Measurements from ENCODE around the gene TOB2.
A peak's percentile ranks its signal among the peaks of the same experiment; 100 is the strongest.

Gene TOB2

DNA sequence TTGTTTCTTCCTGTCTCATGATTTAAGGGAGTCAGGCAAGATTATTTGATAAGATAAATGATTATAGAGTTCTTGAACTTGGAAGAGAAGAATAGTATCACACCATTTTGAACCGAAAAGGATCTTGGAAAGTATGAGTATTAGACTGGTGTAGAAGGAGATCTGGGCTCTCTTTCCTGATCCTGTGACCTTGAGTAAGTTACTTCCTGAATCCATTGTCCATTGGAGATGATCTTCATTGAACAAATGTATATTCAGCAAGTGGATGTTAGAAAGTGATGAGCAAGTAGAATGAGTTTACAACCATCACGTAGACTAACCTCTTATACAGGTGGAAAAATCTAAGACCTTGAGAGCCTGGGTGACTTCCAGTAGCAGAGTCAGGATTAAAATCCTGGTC lies 24.3 kb upstream of the TOB2 start:
- CTCF ChIA-PET: interaction anchor here (0.8 kb wide), 1 partner anchor 59 kb away, joined by 3 read pairs; no protein-coding TSS in a partner anchor
- peaks cover 18 to 43% of the 10 kb centered on the region in 2 experiments for H3K36me3 ChIP-seq (ENCODE audit: control insufficient read depth in 2 of 2, insufficient read depth in 1 of 2, low read length in 2 of 2)
- POLR2A ChIA-PET: interaction anchor here (8.2 kb wide), 1 partner anchor 25 kb away, joined by 214 read pairs; the partner anchor contains the start of gene TOB2

DNA sequence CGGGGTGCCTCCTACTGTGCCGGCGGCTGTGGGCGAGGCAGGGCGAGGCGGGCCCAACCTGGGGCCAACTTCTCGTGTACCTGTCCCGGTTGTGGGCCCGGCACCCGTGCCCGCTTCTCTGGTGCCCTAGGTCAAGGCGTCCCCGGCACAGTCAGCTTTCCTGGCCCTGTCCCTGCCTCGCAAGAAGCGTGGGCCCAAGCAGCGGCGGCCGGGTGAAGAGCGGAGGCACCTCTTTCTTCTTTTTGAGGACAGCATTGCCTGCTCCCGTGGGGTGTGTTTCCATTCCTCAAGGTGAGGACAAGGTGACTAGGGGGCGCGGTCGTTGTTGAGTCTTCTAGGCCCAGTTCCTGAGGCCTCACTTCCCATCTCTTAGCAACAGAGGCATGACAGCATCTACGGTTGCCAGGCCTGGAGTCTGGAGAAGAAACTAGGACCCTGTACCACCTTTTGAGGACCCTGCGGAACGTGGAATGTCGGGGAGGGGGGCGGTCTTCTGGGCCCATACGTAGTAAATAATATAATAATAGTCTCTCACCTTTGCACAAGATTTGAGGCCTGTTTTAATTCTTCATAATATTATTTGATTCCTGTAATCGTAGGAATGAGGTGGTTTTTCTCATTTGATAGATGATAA lies 22.7 kb upstream of the TOB2 start:
- peaks cover 34 to 55% of the 10 kb centered on the region in 2 experiments for H3K36me3 ChIP-seq (ENCODE audit: control insufficient read depth in 2 of 2, insufficient read depth in 1 of 2, low read length in 2 of 2)
- TF ChIP-seq ZFP37 (tag by site-specific recombination; IDR thresholded peaks at IDR 0.05) (peak; percentile 70; the same call in 1 of the 2 replicates), ZNF335 (tag by site-specific recombination; conservative IDR thresholded peaks at IDR 0.05) (peak; percentile 44), HOXC10 (CRISPR knock-in tag; IDR thresholded peaks at IDR 0.05) (0 out of 2 replicates have a peak, but pooled peaks have one; percentile 67), ZNF501 (tag by site-specific recombination; IDR thresholded peaks at IDR 0.05) (peak; percentile 76; the same call in 1 of the 2 replicates), ZNF211 (tag by site-specific recombination; IDR thresholded peaks at IDR 0.05; ENCODE audit: low read depth) (no peak), ZNF416 (tag by site-specific recombination; IDR thresholded peaks at IDR 0.05) (no peak)
- TF ChIP-seq, protein P1, sequence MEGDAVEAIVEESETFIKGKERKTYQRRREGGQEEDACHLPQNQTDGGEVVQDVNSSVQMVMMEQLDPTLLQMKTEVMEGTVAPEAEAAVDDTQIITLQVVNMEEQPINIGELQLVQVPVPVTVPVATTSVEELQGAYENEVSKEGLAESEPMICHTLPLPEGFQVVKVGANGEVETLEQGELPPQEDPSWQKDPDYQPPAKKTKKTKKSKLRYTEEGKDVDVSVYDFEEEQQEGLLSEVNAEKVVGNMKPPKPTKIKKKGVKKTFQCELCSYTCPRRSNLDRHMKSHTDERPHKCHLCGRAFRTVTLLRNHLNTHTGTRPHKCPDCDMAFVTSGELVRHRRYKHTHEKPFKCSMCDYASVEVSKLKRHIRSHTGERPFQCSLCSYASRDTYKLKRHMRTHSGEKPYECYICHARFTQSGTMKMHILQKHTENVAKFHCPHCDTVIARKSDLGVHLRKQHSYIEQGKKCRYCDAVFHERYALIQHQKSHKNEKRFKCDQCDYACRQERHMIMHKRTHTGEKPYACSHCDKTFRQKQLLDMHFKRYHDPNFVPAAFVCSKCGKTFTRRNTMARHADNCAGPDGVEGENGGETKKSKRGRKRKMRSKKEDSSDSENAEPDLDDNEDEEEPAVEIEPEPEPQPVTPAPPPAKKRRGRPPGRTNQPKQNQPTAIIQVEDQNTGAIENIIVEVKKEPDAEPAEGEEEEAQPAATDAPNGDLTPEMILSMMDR (tag by site-specific recombination; IDR thresholded peaks at IDR 0.05): peak; percentile 65
- TF ChIP-seq, protein P2, sequence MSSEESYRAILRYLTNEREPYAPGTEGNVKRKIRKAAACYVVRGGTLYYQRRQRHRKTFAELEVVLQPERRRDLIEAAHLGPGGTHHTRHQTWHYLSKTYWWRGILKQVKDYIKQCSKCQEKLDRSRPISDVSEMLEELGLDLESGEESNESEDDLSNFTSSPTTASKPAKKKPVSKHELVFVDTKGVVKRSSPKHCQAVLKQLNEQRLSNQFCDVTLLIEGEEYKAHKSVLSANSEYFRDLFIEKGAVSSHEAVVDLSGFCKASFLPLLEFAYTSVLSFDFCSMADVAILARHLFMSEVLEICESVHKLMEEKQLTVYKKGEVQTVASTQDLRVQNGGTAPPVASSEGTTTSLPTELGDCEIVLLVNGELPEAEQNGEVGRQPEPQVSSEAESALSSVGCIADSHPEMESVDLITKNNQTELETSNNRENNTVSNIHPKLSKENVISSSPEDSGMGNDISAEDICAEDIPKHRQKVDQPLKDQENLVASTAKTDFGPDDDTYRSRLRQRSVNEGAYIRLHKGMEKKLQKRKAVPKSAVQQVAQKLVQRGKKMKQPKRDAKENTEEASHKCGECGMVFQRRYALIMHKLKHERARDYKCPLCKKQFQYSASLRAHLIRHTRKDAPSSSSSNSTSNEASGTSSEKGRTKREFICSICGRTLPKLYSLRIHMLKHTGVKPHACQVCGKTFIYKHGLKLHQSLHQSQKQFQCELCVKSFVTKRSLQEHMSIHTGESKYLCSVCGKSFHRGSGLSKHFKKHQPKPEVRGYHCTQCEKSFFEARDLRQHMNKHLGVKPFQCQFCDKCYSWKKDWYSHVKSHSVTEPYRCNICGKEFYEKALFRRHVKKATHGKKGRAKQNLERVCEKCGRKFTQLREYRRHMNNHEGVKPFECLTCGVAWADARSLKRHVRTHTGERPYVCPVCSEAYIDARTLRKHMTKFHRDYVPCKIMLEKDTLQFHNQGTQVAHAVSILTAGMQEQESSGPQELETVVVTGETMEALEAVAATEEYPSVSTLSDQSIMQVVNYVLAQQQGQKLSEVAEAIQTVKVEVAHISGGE (tag by site-specific recombination; conservative IDR thresholded peaks at IDR 0.05; ENCODE audit: low read depth): peak; percentile 59; the same call in 1 of the 2 replicates
- H3K4me1 ChIP-seq (ENCODE audit: control insufficient read depth, insufficient read depth, low read length): no peaks in the 10 kb centered on the region
- peak overlapping the region; percentile 90 for H3K4me3 ChIP-seq (ENCODE audit: low read depth, low read length)
- H3K27ac ChIP-seq (ENCODE audit: extremely low read depth, low read depth, low read length): peak overlapping the region; percentile 84; the same call in 1 of the 2 replicates
- POLR2A ChIA-PET: interaction anchor here (0.5 to 8.2 kb wide), 23 partner anchors 9 to 241 kb away, joined by 3 to 214 read pairs (median 5); partner anchors contain the start of genes CSDC2, PMM1, TEF and TOB2
- CTCF ChIA-PET: interaction anchor here (0.7 to 3.5 kb wide), 4 partner anchors 10 to 66 kb away, joined by 3 to 17 read pairs (median 10); no protein-coding TSS in a partner anchor
- no peaks in the 10 kb centered on the region for H3K9me3 ChIP-seq (ENCODE audit: control insufficient read depth, insufficient read depth, low read depth, low read length)

More for the DNA sequence above, 24.3 kb upstream of the TOB2 start:
- TF ChIP-seq, protein P3, sequence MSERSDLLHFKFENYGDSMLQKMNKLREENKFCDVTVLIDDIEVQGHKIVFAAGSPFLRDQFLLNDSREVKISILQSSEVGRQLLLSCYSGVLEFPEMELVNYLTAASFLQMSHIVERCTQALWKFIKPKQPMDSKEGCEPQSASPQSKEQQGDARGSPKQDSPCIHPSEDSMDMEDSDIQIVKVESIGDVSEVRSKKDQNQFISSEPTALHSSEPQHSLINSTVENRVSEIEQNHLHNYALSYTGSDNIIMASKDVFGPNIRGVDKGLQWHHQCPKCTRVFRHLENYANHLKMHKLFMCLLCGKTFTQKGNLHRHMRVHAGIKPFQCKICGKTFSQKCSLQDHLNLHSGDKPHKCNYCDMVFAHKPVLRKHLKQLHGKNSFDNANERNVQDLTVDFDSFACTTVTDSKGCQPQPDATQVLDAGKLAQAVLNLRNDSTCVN (tag by site-specific recombination; optimal IDR thresholded peaks at IDR 0.05): no peak
- no peak for TF ChIP-seq ZNF354C (tag by site-specific recombination; IDR thresholded peaks at IDR 0.05; ENCODE audit: borderline replicate concordance, low read depth)
- TF ChIP-seq, protein P4, sequence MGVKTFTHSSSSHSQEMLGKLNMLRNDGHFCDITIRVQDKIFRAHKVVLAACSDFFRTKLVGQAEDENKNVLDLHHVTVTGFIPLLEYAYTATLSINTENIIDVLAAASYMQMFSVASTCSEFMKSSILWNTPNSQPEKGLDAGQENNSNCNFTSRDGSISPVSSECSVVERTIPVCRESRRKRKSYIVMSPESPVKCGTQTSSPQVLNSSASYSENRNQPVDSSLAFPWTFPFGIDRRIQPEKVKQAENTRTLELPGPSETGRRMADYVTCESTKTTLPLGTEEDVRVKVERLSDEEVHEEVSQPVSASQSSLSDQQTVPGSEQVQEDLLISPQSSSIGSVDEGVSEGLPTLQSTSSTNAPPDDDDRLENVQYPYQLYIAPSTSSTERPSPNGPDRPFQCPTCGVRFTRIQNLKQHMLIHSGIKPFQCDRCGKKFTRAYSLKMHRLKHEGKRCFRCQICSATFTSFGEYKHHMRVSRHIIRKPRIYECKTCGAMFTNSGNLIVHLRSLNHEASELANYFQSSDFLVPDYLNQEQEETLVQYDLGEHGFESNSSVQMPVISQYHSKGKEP (tag by site-specific recombination; IDR thresholded peaks at IDR 0.05): no peak
- no peak for TF ChIP-seq GLIS1 (tag by site-specific recombination; IDR thresholded peaks at IDR 0.05)
- TF ChIP-seq ZNF670 (tag by site-specific recombination; IDR thresholded peaks at IDR 0.05; ENCODE audit: low read depth): no peak
- TF ChIP-seq ZNF138 (tag by site-specific recombination; IDR thresholded peaks at IDR 0.05; ENCODE audit: borderline replicate concordance): no peak
- no peak for TF ChIP-seq SCRT2 (tag by site-specific recombination; IDR thresholded peaks at IDR 0.05)
- no peak for TF ChIP-seq ZFP69B (tag by site-specific recombination; IDR thresholded peaks at IDR 0.05)
- TF ChIP-seq, protein P5, sequence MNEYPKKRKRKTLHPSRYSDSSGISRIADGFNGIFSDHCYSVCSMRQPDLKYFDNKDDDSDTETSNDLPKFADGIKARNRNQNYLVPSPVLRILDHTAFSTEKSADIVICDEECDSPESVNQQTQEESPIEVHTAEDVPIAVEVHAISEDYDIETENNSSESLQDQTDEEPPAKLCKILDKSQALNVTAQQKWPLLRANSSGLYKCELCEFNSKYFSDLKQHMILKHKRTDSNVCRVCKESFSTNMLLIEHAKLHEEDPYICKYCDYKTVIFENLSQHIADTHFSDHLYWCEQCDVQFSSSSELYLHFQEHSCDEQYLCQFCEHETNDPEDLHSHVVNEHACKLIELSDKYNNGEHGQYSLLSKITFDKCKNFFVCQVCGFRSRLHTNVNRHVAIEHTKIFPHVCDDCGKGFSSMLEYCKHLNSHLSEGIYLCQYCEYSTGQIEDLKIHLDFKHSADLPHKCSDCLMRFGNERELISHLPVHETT (tag by site-specific recombination; IDR thresholded peaks at IDR 0.05): no peak
- Histone ChIP-seq H3K4me3 (ENCODE audit: low read depth, low read length) (no peak overlapping the region), H3K9me3 (ENCODE audit: control insufficient read depth, insufficient read depth, low read depth, low read length) (no peaks in the 10 kb centered on the region), H3K4me1 (ENCODE audit: control insufficient read depth, insufficient read depth, low read length) (no peaks in the 10 kb centered on the region), H3K27ac (ENCODE audit: extremely low read depth, low read depth, low read length) (no peak overlapping the region)
